Activated gamma-delta T cell treated with anti-CD3 and anti-CD28 coated beads, Interleukin-2, amount 50 U/mL, for 16 hours (primary cell): Measurements from ENCODE around the gene SCYL3.
"Not testable (repeated sequence)": the region's sequence is repeated elsewhere in the genome, so short reads cannot be mapped to it uniquely, and the experiment has no call there.

Experiments
- DNase-seq: peaks from one replicate; pipeline ENCODE4 v3.0.0-alpha.2; 2020; ENCODE audit warnings: low read depth

Gene SCYL3

GRCh38 chr1:169814265-169814664 is 79.4 kb downstream of the SCYL3 start:
- DNase-seq, result no peak

GRCh38 chr1:169812131-169812530 is 81.6 kb downstream of the SCYL3 start:
- no peak for DNase-seq

GRCh38 chr1:169811418-169812035 is 82.2 kb downstream of the SCYL3 start:
- not testable (repeated sequence) for DNase-seq

- no peak for DNase-seq
Measured at GRCh38 chr1:169809370-169810095, 84.2 kb downstream of the SCYL3 start.

GRCh38 chr1:169804941-169805340 is 88.8 kb downstream of the SCYL3 start:
- DNase-seq, result no peak

- no peak for DNase-seq
Measured at GRCh38 chr1:169802888-169803287, 90.8 kb downstream of the SCYL3 start.
